HL-60 (cell line): ENCODE results near the gene SLC39A9.

Experiments
- POLR2AphosphoS5 ChIP-seq: IDR thresholded peaks from 2 replicates; pipeline ENCODE4 v1.6.1; 2012; ENCODE audit warnings: low read depth
- REST ChIP-seq: IDR thresholded peaks from 2 replicates; pipeline ENCODE4 v1.6.1; 2012; ENCODE audit warnings: low read depth; ENCODE audit not compliant: insufficient replicate concordance
- TF ChIP-seq, protein P1 (sequence below): IDR thresholded peaks from one replicate; pipeline ENCODE4 v1.5.1; 2011; ENCODE audit warnings: low read length, control low read depth, inconsistent platforms; ENCODE audit not compliant: insufficient read depth

- TF ChIP-seq POLR2AphosphoS5 (no peak), REST (no peak)
- TF ChIP-seq, protein P1, sequence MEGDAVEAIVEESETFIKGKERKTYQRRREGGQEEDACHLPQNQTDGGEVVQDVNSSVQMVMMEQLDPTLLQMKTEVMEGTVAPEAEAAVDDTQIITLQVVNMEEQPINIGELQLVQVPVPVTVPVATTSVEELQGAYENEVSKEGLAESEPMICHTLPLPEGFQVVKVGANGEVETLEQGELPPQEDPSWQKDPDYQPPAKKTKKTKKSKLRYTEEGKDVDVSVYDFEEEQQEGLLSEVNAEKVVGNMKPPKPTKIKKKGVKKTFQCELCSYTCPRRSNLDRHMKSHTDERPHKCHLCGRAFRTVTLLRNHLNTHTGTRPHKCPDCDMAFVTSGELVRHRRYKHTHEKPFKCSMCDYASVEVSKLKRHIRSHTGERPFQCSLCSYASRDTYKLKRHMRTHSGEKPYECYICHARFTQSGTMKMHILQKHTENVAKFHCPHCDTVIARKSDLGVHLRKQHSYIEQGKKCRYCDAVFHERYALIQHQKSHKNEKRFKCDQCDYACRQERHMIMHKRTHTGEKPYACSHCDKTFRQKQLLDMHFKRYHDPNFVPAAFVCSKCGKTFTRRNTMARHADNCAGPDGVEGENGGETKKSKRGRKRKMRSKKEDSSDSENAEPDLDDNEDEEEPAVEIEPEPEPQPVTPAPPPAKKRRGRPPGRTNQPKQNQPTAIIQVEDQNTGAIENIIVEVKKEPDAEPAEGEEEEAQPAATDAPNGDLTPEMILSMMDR: no peak
Measured at GRCh38 chr14:69471436-69471835, 72.9 kb downstream of the SLC39A9 start.
